ENCODE measurements around the gene CASD1. TPM values are rescaled to one million over a fixed set of nuclear protein-coding genes. Genes with fewer than 3 reads are reported as not detected.

Gene CASD1
- 5.8 TPM for total RNA-seq (2021; ENCODE audit: unreplicated experiment)
- polyA plus RNA-seq (2012): 1.7 and 3.5 TPM in 2 replicates
- Bru-seq, nascent RNA: percentile 57 among the genes with signal in this experiment
- percentile 58 among the genes with signal in this experiment for BruChase-seq, experiment 1, labeled RNA remaining after a 6-hour chase
- BruChase-seq, experiment 2, labeled RNA remaining after a 2-hour chase: percentile 64 among the genes with signal in this experiment
- long read RNA-seq, partial matches to known transcripts: 2 of 5 reads
- long read RNA-seq, other reads (novel, unspliced or antisense): 0 of 5 reads

GRCh38 chr7:94509264-94509886, at the start of gene CASD1:
Gene CASD1 (plus strand): TSS chr7:94509809. CDS start chr7:94510085, 276 bp downstream.
- Histone ChIP-seq H3K9ac (ENCODE audit: low read length) (peak within 1 kb of the TSS; percentile 69), H3K4me2 (ENCODE audit: low read length) (peak within 1 kb of the TSS; percentile 70), H3K9me3 (ENCODE audit: control insufficient read depth in 1 of 2, insufficient read depth in 1 of 2, low read depth in 1 of 2, low read length in 2 of 2) (no peaks in the 10 kb centered on the region), H3K36me3 (ENCODE audit: control insufficient read depth in 1 of 2, insufficient read depth in 2 of 2, low read length in 2 of 2) (no peaks in the 10 kb centered on the region), H4K20me1 (ENCODE audit: insufficient read depth) (no peaks in the 10 kb centered on the region), H3K79me2 (ENCODE audit: insufficient read depth, low read length) (no peaks in the 10 kb centered on the region), H2AFZ (ENCODE audit: low read depth, low read length, poor library complexity, severe bottlenecking) (no peak within 1 kb of the TSS), H3K27me3 (ENCODE audit: insufficient read depth, low read length) (no peaks in the 10 kb centered on the region), H3K4me3 (replicated peaks in 1 of 2; ENCODE audit: low read depth in 1 of 2, low read length in 2 of 2) (peak within 1 kb of the TSS; percentile 53 to 62), H3K27ac (ENCODE audit: low read depth, low read length) (peak within 1 kb of the TSS; percentile 86), H3K4me1 (ENCODE audit: control insufficient read depth in 1 of 2, insufficient read depth in 2 of 2, low read length in 2 of 2) (peaks cover 3 to 9% of the 10 kb centered on the region in 2 experiments; a peak in 2 of 4 replicates), H3K9me2 (ENCODE audit: insufficient read depth) (no peaks in the 10 kb centered on the region)
- ChIA-PET POLR2A (no interaction called here), CTCF (no interaction called here), RAD21 (ENCODE audit: low non-redundant PET in 1 of 2, low total read pairs in 2 of 2, uncharacterized antibody in 2 of 2, unreplicated experiment in 2 of 2) (no interaction called here)
- BruUV-seq (replicated peaks): TSS peak; percentile 52
- intact Hi-C loops (cut with micrococcal nuclease): no loop called here
- no peak for TF ChIP-seq CEBPB (IDR thresholded peaks at IDR 0.05; ENCODE audit: low read depth)
- no peak for TF ChIP-seq CTCF (IDR thresholded peaks at IDR 0.05 in 2 of 3, conservative IDR thresholded peaks at IDR 0.05 in 1 of 3; ENCODE audit: borderline replicate concordance in 1 of 3, insufficient read depth in 1 of 3, low read depth in 2 of 3, low read length in 2 of 3)
- no peak for TF ChIP-seq ZBTB33 (IDR thresholded peaks at IDR 0.05; ENCODE audit: extremely low read depth, insufficient replicate concordance, low read length)
- no peak for TF ChIP-seq ATF3 (IDR thresholded peaks at IDR 0.05)
- no peak for TF ChIP-seq MAX (IDR thresholded peaks at IDR 0.05)
- TF ChIP-seq ELF1 (IDR thresholded peaks at IDR 0.05; ENCODE audit: borderline replicate concordance, low read depth): no peak
- no peak for TF ChIP-seq ZNF274 (IDR thresholded peaks at IDR 0.05; ENCODE audit: low read depth, low read length)
- no peak for TF ChIP-seq EGR1 (IDR thresholded peaks at IDR 0.05; ENCODE audit: low read depth)
- TF ChIP-seq RAD21 (IDR thresholded peaks at IDR 0.05; ENCODE audit: low read depth): no peak
- no peak for TF ChIP-seq EZH2phosphoT487 (IDR thresholded peaks at IDR 0.05; ENCODE audit: borderline replicate concordance)
- TF ChIP-seq JUND (IDR thresholded peaks at IDR 0.05): no peak
- no peak for TF ChIP-seq POLR2A (IDR thresholded peaks at IDR 0.05; ENCODE audit: borderline replicate concordance, extremely low read depth, insufficient read depth, insufficient read length)
- no peak for TF ChIP-seq ZFX (IDR thresholded peaks at IDR 0.05)
- TF ChIP-seq CBX3 (IDR thresholded peaks at IDR 0.05; ENCODE audit: low read depth): no peak
- TF ChIP-seq SRF (IDR thresholded peaks at IDR 0.05; ENCODE audit: low read depth): no peak
- no peak for TF ChIP-seq FOSL1 (IDR thresholded peaks at IDR 0.05; ENCODE audit: low read depth)
- no peak for TF ChIP-seq YY1 (IDR thresholded peaks at IDR 0.05; ENCODE audit: extremely low read depth, insufficient replicate concordance, low read depth, low read length)
- no peak for TF ChIP-seq SP1 (IDR thresholded peaks at IDR 0.05; ENCODE audit: low read depth)
- no peak for DNase-seq (ENCODE audit: low read depth, low spot score)
- peak; percentile 59 for ATAC-seq
